HepG2 (cell line): Measurements from ENCODE around the gene FBXL22. TPM values are rescaled to one million over a fixed set of nuclear protein-coding genes. Genes with fewer than 3 reads are reported as not detected.

Experiments used
- GFI1 ChIP-seq: sonication (generic); formaldehyde crosslinking; IDR thresholded peaks from 2 replicates; pipeline ENCODE4 v1.5.0; 2020; ENCODE audit warnings: missing genetic modification reagents, mild to moderate bottlenecking, borderline replicate concordance
- JARID2 ChIP-seq: sonication (generic); formaldehyde crosslinking; IDR thresholded peaks from 2 replicates; pipeline ENCODE4 v1.8.1; 2023; ENCODE audit warnings: missing genetic modification reagents, inconsistent platforms; ENCODE audit not compliant: insufficient replicate concordance
- KAT2B ChIP-seq: fragments of 150-350 bp; IDR thresholded peaks from 2 replicates; pipeline ENCODE4 v1.6.1; 2014; ENCODE audit warnings: low read depth, low read length, borderline replicate concordance
- KAT7 ChIP-seq: IDR thresholded peaks from 2 replicates; pipeline ENCODE4 v1.6.1; 2018; ENCODE audit warnings: borderline replicate concordance, missing compliant biosample characterization
- MBD4 ChIP-seq: IDR thresholded peaks from 2 replicates; pipeline ENCODE4 v1.6.1; 2012; ENCODE audit warnings: low read length, inconsistent platforms, borderline replicate concordance
- MED1 ChIP-seq: sonication (generic); formaldehyde crosslinking; IDR thresholded peaks from 2 replicates; pipeline ENCODE4 v1.4.0; 2020; ENCODE audit warnings: missing genetic modification reagents
- PTBP1 ChIP-seq: fragments of 200-400 bp; formaldehyde crosslinking; IDR thresholded peaks from 2 replicates; pipeline ENCODE4 v1.6.1; 2018; ENCODE audit warnings: low read length, low read depth; ENCODE audit not compliant: poor library complexity, severe bottlenecking
- SAFB2 ChIP-seq: sonication (generic); formaldehyde crosslinking; IDR thresholded peaks from 2 replicates; pipeline ENCODE4 v1.5.1; 2020; ENCODE audit warnings: missing genetic modification reagents, low read depth, mild to moderate bottlenecking, borderline replicate concordance
- ZSCAN31 ChIP-seq: sonication (generic); formaldehyde crosslinking; IDR thresholded peaks from 2 replicates; pipeline ENCODE4 v1.5.0; 2020; ENCODE audit warnings: low read depth, mild to moderate bottlenecking, missing genetic modification reagents
- polyA plus RNA-seq, 8 experiments: library from polyadenylated mRNA; depleted of rRNA in 3 of 8; stranded (reverse) in 7 of 8; unstranded in 1 of 8; fragments of >200 nt; fragmentation: Illumina TruSeq in 4 of 8; extraction: Trizol in 4 of 8; gene quantifications; 2 replicates each; pipeline versions ENCODE4 v1.2.1 to v1.2.3, GENCODE V29; 2011 to 2016; ENCODE audit warnings: low read depth in 4 of 8, missing spikeins in 1 of 8, mixed read lengths in 1 of 8; ENCODE audit not compliant: insufficient read depth in 1 of 8
- total RNA-seq, 5 experiments: library from RNA; depleted of rRNA; stranded (reverse); fragments of >200 nt; fragmentation: Illumina TruSeq; extraction: Trizol; gene quantifications; 2 replicates each; pipeline ENCODE4 v1.2.3, GENCODE V29; 2016; ENCODE audit warnings: low read depth in 1 of 5
- TF ChIP-seq, protein P1 (sequence below): sonication (generic); formaldehyde crosslinking; IDR thresholded peaks from 2 replicates; pipeline ENCODE4 v1.4.0; 2020; ENCODE audit warnings: missing genetic modification reagents, borderline replicate concordance
- TF ChIP-seq, protein P2 (sequence below): sonication (generic); formaldehyde crosslinking; IDR thresholded peaks from 2 replicates; pipeline ENCODE4 v1.8.1; 2023; ENCODE audit warnings: mild to moderate bottlenecking, moderate library complexity, missing genetic modification reagents
- TF ChIP-seq, protein P3 (sequence below): sonication (generic); formaldehyde crosslinking; IDR thresholded peaks from 2 replicates; pipeline ENCODE4 v1.4.0; 2020; ENCODE audit warnings: mild to moderate bottlenecking, missing genetic modification reagents
- TF ChIP-seq, protein P4 (sequence below): sonication (generic); formaldehyde crosslinking; IDR thresholded peaks from 2 replicates; pipeline ENCODE4 v1.4.0; 2020; ENCODE audit warnings: missing genetic modification reagents

FBXL22 gene
- total and polyA plus RNA-seq, 2 of the 13 experiments (the other 11 are each of a cell fraction or from before 2014, with no cell fraction given) = 0.15 to 0.33 TPM

DNA sequence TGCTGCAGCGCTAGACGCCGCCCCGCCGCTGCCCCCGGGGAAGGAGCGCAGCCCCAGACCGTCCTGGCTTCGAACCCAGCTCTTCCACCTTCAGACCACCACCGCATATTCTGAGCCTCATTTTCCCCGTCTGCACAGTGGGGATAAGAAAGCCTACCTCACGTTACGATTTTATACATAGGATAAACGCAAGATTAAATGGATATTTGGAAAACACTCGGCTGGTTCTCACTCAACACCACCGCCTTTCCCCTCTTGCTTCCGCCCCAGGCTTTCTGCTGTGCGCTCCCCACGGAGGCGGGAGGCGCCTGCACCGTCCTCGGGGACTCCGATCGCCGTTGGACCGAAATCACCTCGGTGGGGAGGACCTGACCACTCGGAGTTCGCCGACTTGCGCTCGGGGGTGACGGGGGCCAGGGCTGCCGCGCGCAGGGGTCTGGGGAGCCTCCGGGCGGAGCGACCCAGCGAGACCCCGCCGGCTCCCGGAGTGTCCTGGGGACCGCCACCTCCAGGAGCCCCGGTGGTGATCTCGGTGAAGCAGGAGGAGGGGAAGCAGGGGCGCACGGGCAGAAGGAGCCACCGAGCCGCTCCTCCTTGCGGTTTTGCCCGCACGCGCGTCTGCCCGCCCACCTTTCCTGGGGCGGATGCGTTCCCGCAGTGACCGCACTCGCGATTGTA, 4.0 kb downstream of the FBXL22 start (continued):
- TF ChIP-seq, protein P1, sequence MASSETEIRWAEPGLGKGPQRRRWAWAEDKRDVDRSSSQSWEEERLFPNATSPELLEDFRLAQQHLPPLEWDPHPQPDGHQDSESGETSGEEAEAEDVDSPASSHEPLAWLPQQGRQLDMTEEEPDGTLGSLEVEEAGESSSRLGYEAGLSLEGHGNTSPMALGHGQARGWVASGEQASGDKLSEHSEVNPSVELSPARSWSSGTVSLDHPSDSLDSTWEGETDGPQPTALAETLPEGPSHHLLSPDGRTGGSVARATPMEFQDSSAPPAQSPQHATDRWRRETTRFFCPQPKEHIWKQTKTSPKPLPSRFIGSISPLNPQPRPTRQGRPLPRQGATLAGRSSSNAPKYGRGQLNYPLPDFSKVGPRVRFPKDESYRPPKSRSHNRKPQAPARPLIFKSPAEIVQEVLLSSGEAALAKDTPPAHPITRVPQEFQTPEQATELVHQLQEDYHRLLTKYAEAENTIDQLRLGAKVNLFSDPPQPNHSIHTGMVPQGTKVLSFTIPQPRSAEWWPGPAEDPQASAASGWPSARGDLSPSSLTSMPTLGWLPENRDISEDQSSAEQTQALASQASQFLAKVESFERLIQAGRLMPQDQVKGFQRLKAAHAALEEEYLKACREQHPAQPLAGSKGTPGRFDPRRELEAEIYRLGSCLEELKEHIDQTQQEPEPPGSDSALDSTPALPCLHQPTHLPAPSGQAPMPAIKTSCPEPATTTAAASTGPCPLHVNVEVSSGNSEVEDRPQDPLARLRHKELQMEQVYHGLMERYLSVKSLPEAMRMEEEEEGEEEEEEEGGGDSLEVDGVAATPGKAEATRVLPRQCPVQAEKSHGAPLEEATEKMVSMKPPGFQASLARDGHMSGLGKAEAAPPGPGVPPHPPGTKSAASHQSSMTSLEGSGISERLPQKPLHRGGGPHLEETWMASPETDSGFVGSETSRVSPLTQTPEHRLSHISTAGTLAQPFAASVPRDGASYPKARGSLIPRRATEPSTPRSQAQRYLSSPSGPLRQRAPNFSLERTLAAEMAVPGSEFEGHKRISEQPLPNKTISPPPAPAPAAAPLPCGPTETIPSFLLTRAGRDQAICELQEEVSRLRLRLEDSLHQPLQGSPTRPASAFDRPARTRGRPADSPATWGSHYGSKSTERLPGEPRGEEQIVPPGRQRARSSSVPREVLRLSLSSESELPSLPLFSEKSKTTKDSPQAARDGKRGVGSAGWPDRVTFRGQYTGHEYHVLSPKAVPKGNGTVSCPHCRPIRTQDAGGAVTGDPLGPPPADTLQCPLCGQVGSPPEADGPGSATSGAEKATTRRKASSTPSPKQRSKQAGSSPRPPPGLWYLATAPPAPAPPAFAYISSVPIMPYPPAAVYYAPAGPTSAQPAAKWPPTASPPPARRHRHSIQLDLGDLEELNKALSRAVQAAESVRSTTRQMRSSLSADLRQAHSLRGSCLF (CRISPR knock-in tag) = no peak
- TF ChIP-seq KAT2B = no peak
- no peak for TF ChIP-seq PTBP1
- TF ChIP-seq KAT7 (CRISPR knock-in tag) = peak; percentile 46; the same call in 1 of the 2 replicates
- no peak for TF ChIP-seq JARID2 (CRISPR knock-in tag)
- TF ChIP-seq, protein P2, sequence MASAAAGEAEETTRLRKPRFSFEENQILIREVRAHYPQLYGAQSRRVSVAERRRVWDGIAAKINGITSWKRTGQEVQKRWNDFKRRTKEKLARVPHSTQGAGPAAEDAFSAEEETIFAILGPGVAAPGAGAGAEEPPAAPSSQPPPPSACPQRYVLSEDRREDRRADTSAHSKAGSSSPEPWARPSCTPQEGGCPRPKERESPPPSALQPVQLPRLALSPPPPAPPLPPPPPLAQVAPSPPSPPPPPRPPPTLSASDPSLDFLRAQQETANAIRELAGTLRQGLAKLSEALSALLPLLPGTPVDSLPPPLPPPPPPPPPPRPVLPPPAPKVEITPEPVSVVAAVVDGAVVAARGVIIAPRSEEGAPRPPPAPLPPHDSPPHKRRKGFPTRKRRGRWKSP (CRISPR knock-in tag) = peak; percentile 46; the same call in 1 of the 2 replicates
- TF ChIP-seq GFI1 = no peak; the same call in 1 of the 2 replicates
- TF ChIP-seq ZSCAN31 = peak; percentile 17; the same call in 1 of the 2 replicates
- TF ChIP-seq, protein P3, sequence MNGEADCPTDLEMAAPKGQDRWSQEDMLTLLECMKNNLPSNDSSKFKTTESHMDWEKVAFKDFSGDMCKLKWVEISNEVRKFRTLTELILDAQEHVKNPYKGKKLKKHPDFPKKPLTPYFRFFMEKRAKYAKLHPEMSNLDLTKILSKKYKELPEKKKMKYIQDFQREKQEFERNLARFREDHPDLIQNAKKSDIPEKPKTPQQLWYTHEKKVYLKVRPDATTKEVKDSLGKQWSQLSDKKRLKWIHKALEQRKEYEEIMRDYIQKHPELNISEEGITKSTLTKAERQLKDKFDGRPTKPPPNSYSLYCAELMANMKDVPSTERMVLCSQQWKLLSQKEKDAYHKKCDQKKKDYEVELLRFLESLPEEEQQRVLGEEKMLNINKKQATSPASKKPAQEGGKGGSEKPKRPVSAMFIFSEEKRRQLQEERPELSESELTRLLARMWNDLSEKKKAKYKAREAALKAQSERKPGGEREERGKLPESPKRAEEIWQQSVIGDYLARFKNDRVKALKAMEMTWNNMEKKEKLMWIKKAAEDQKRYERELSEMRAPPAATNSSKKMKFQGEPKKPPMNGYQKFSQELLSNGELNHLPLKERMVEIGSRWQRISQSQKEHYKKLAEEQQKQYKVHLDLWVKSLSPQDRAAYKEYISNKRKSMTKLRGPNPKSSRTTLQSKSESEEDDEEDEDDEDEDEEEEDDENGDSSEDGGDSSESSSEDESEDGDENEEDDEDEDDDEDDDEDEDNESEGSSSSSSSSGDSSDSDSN = peak; percentile 67
- peak; percentile 42 for TF ChIP-seq MED1 (CRISPR knock-in tag)
- TF ChIP-seq MBD4 = no peak
- TF ChIP-seq, protein P4, sequence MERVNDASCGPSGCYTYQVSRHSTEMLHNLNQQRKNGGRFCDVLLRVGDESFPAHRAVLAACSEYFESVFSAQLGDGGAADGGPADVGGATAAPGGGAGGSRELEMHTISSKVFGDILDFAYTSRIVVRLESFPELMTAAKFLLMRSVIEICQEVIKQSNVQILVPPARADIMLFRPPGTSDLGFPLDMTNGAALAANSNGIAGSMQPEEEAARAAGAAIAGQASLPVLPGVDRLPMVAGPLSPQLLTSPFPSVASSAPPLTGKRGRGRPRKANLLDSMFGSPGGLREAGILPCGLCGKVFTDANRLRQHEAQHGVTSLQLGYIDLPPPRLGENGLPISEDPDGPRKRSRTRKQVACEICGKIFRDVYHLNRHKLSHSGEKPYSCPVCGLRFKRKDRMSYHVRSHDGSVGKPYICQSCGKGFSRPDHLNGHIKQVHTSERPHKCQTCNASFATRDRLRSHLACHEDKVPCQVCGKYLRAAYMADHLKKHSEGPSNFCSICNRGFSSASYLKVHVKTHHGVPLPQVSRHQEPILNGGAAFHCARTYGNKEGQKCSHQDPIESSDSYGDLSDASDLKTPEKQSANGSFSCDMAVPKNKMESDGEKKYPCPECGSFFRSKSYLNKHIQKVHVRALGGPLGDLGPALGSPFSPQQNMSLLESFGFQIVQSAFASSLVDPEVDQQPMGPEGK (CRISPR knock-in tag) = peak; percentile 42; the same call in 1 of the 2 replicates
- no peak; the same call in 1 of the 2 replicates for TF ChIP-seq SAFB2
